ENCODE measurements around the gene ILF3.

DNA sequence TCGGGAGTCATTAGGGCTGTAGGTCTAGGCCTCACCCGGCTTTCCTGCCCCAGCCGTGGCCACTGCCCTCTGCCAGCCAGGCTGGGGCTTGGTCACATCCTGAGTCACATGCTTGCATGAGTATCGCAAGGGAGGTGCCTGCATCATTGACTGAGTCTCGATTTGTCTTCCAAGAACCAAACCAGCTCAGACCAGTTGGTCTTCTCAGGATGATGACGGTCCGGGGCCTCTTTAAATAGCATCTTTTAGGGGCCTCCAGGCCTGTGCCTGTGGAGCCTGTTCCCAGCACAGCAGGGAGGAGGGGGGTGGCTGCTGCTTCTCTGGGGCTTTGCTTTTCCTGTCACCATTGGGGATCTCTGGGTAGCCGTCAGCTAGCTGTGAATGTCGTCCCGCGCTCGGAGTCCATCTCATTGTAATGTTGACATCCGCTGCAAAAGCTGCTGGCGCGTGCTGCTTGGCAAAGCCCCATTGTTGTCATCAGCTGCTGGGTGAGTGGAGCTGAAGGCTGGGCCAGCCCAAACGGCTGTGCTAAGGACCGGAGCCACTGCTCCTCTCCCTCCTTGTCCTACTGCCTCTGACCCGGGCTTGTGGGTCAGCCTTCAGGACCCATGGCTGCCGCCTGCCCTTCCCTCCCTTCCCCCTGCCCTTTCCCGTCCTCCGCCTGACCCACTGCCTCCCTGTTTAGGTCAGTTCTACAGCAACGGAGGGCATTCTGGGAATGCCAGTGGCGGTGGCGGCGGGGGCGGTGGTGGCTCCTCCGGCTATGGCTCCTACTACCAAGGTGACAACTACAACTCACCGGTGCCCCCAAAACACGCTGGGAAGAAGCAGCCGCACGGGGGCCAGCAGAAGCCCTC lies 32.7 kb downstream of the ILF3 start:
- TF ChIP-seq, protein P1, sequence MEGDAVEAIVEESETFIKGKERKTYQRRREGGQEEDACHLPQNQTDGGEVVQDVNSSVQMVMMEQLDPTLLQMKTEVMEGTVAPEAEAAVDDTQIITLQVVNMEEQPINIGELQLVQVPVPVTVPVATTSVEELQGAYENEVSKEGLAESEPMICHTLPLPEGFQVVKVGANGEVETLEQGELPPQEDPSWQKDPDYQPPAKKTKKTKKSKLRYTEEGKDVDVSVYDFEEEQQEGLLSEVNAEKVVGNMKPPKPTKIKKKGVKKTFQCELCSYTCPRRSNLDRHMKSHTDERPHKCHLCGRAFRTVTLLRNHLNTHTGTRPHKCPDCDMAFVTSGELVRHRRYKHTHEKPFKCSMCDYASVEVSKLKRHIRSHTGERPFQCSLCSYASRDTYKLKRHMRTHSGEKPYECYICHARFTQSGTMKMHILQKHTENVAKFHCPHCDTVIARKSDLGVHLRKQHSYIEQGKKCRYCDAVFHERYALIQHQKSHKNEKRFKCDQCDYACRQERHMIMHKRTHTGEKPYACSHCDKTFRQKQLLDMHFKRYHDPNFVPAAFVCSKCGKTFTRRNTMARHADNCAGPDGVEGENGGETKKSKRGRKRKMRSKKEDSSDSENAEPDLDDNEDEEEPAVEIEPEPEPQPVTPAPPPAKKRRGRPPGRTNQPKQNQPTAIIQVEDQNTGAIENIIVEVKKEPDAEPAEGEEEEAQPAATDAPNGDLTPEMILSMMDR (IDR thresholded peaks at IDR 0.05; ENCODE audit: insufficient read depth, low read length, poor library complexity, severe bottlenecking), result no peak
- TF ChIP-seq EZH2phosphoT487 (conservative IDR thresholded peaks at IDR 0.05; ENCODE audit: low read length), result no peak
